LNCaP clone FGC (cell line): Measurements from ENCODE around the gene PTX4.

ENCODE experiments used
- DNase-seq: peaks from one replicate; pipeline ENCODE4 v3.0.0-alpha.2; 2011; ENCODE audit warnings: low read depth
- H3K4me3 ChIP-seq: 2 replicates; pipeline ENCODE4 v1.5.1; 2011; ENCODE audit warnings: mild to moderate bottlenecking, low read depth, low read length, control low read depth
- TF ChIP-seq, protein P1 (sequence below): IDR thresholded peaks from 2 replicates; pipeline ENCODE4 v1.5.1; 2012; ENCODE audit warnings: mild to moderate bottlenecking; ENCODE audit not compliant: control insufficient read depth, insufficient read depth; ENCODE audit errors: extremely low read depth

PTX4 gene

DNA sequence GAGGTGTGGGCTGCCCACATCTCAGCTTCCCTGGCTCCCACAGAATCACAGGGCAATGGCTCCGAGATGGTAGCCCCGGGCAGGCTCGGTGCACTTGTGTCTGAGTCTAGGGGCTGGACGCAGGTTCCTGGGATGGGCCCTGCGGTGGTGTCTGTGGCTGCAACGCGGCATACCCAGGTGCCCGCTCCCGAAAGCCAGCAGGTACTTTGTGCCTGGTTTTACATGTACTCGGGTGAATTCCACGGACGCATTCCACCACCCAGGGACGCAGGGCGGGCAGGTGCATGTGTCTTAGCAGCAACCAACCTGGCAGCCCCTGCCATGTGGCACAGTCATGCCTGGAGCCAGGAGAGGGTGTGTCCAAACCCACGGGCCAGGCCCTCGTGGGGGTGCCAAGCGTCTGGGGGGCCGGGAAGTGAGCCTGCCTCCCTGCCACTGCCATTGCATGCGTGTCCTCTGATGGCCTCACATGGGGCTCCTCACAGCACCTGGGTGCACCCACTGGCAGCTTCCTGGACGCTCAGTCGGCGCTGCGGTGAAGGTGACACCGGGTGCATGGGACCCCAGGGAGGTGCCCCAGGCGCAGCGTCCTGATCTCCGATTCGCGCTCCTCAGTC is 40.3 kb upstream of the PTX4 start:
- no peak overlapping the region for H3K4me3 ChIP-seq
- no peak for DNase-seq
- TF ChIP-seq, protein P1, sequence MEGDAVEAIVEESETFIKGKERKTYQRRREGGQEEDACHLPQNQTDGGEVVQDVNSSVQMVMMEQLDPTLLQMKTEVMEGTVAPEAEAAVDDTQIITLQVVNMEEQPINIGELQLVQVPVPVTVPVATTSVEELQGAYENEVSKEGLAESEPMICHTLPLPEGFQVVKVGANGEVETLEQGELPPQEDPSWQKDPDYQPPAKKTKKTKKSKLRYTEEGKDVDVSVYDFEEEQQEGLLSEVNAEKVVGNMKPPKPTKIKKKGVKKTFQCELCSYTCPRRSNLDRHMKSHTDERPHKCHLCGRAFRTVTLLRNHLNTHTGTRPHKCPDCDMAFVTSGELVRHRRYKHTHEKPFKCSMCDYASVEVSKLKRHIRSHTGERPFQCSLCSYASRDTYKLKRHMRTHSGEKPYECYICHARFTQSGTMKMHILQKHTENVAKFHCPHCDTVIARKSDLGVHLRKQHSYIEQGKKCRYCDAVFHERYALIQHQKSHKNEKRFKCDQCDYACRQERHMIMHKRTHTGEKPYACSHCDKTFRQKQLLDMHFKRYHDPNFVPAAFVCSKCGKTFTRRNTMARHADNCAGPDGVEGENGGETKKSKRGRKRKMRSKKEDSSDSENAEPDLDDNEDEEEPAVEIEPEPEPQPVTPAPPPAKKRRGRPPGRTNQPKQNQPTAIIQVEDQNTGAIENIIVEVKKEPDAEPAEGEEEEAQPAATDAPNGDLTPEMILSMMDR, result no peak

DNA sequence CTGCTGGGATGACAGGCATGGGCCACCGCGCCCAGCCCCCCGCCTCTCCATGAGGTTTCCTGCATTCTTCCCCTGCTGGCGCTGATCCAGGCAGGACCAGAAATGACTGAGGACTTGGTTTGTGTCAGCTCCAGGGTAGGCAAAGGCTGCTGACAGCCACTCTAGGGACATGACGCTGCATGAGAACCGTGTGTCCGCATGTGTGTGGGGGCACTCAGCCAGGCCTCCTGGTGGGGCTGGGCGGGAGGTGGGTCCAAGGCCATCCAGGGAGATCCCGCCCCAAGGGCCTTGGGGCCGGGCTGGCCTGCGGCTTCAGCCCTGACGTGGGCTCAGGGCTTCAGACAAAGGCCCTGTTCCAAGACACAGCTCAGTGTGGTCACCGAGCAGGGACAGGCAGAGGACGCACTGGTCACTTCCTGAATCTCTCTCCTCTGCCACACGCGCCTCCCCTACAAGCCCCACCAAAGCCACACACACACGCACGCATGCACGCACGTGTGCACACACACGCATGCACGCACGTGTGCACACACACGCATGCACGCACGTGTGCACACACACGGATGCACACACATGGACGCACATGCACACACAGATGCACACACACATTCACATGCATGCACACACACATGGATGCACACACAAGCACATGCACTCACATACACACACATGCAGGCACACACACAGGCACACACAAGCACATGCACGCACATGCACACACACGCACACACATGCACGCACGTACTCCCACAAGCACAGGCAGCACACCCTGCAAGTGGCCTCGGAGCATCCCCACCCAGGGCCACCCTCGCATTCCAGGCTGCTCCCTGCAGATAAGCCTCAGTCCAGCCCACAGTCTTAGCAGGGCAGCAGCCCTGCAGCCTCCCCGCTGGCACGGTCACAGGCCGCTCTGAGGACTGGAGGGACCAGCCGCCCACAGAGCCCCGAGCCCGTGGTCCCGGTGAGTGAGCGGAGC is 39.4 kb upstream of the PTX4 start:
- H3K4me3 ChIP-seq, result no peak overlapping the region
- DNase-seq, result no peak
- TF ChIP-seq, protein P1, result no peak

DNA sequence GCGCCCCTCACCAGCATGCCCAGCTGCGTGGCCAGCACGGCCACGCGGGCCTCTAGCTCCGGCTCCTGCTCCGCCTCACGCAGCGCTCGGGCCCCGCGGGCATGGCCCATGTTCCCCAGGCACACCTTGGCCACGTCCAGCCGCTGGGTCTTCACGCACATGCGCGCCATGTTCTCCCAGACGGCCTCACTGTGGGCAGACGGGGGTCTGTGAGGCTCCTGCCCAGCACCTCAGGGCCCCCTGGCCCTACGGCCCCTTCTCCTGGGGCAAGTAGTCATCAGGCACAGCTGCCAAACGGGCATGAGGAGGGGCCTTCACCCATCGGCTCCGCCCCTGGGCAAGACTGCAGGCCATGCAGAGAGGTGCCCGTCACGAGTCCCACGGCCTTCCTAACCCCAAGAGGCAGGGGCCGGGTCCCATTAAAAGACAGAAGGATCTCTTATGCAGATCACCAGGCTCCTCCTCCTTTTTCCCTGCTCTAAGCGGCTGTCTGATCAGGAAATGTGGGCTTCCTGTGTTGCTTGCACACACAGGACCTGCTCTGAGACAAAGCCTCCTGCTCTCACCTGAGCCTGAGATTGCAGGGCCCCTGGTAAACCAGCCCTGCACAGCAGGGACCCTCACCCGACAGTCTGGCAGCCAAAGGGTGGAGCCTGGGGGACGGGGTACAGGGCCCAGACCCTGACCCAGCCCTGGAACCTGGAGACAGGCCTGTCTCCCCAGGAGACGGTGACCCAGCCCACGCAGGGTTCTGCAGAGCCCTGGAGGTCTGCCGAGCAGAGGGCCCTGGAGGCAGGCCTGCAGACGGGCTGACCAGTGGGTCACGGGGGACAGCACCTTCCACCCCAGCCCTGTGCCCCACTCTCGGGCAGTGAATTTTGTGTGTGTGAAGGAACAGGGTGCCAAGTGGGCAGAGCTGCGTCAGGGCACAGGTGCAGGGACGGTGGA is 38.1 kb upstream of the PTX4 start:
- TF ChIP-seq, protein P1, result no peak
- no peak for DNase-seq
- no peak overlapping the region for H3K4me3 ChIP-seq

DNA sequence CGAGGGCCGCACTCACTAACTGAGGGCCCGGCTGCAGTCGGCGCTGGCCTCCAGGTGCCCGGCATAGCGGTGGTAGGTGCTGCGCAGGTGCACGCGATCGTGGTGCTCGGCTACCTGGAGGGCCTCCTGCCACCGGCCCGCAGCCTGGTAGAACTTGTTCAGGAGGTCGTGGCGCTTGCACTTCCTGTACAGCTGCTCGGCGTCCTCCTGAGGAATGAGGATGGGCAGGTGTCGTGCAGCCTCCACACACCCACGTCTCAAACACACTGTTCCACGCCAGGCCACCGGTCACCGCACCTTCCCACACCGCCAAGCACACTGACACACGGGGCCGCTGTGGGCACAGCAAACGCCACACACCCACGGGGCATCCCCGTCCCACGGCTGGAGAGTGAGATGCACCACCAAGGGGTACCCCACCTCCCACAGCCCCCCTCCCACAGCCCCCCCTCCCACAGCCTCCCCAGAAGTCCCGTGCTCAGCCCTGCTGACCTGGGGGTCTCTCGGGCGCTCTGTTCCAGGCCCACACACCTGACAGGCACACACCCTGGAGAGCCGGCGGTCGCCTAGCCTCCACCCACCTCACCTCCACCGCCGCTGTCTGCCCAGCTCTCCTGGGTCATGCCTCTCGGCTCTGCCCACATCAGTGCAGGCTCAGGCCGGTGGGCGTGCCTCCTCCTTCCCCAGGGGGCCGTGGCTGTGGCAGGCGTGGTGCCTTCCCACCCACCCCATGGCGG is 37.3 kb upstream of the PTX4 start:
- no peak for DNase-seq
- no peak overlapping the region for H3K4me3 ChIP-seq
- TF ChIP-seq, protein P1, result no peak

DNA sequence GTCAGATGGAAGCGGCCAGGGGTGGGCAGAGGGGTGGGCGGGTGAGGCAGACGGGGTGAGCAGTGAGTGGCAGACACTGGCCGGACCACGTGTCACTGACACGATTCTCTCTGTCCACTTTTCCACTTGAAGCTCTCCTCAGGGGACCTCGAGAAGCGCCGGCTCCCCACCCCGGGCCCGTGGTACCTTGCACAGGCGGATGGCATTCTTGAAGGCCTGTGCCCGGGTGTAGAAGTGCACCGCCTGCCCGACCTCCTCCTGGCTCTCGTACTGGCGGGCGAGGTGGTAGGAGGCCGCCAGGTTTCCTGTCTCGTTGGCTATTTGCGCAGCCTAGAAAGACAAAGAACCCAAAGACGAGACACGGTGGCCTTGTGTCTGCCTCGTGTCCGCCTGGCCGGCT is 35.6 kb upstream of the PTX4 start:
- TF ChIP-seq, protein P1, result no peak
- H3K4me3 ChIP-seq, result no peak overlapping the region
- no peak for DNase-seq
